Measurements from ENCODE around the gene ENGASE.
A peak's percentile ranks its signal among the peaks of the same experiment; 100 is the strongest.
"Not testable (repeated sequence)": the region's sequence is repeated elsewhere in the genome, so short reads cannot be mapped to it uniquely, and the experiment has no call there.

The ENGASE gene

GRCh38 chr17:79054200-79054960 is 20.2 kb upstream of the ENGASE start:
- no peak for DNase-seq

GRCh38 chr17:79055197-79055596 is 19.4 kb upstream of the ENGASE start:
- DNase-seq, result no peak

GRCh38 chr17:79057737-79058385 is 16.8 kb upstream of the ENGASE start:
- no peak for DNase-seq

- no peak for DNase-seq
Measured at GRCh38 chr17:79062691-79063090, 11.9 kb upstream of the ENGASE start.

GRCh38 chr17:79064026-79064425 is 10.6 kb upstream of the ENGASE start:
- DNase-seq, result no peak

GRCh38 chr17:79065105-79065670 is 9.4 kb upstream of the ENGASE start:
- DNase-seq, result peak; percentile 48

GRCh38 chr17:79066963-79067362 is 7.7 kb upstream of the ENGASE start:
- DNase-seq, result no peak

- DNase-seq, result no peak
Measured at GRCh38 chr17:79070266-79070880, 4.3 kb upstream of the ENGASE start.

- DNase-seq, result no peak
Measured at GRCh38 chr17:79071161-79071740, 3.4 kb upstream of the ENGASE start.

GRCh38 chr17:79072544-79072943 is 2.1 kb upstream of the ENGASE start:
- DNase-seq, result no peak

- DNase-seq, result no peak
Measured at GRCh38 chr17:79073016-79073705, 1.5 kb upstream of the ENGASE start.

GRCh38 chr17:79073706-79074088 is 927 bp upstream of the ENGASE start:
- no peak for DNase-seq

- not testable (repeated sequence) for DNase-seq
Measured at GRCh38 chr17:79074121-79074648, 439 bp upstream of the ENGASE start.

- no peak for DNase-seq
Measured at GRCh38 chr17:79075446-79075750, 774 bp downstream of the ENGASE start.

GRCh38 chr17:79075861-79076406 is 1.3 kb downstream of the ENGASE start:
- no peak for DNase-seq

- no peak for DNase-seq
Measured at GRCh38 chr17:79077587-79077986, 3.0 kb downstream of the ENGASE start.

- DNase-seq, result no peak
Measured at GRCh38 chr17:79078476-79079190, 4.0 kb downstream of the ENGASE start.

- no peak for DNase-seq
Measured at GRCh38 chr17:79079421-79080200, 5.0 kb downstream of the ENGASE start.

GRCh38 chr17:79080349-79080748 is 5.7 kb downstream of the ENGASE start:
- DNase-seq, result no peak

- DNase-seq, result no peak
Measured at GRCh38 chr17:79080761-79081290, 6.2 kb downstream of the ENGASE start.

Data from OCI-M1 (cell line).